Daoy (cell line): ENCODE results near the gene DUSP9. TPM values are rescaled to one million over a fixed set of nuclear protein-coding genes. Genes with fewer than 3 reads are reported as not detected.

Source experiments
- DNase-seq: peaks from one replicate; pipeline ENCODE4 v3.0.0-alpha.2; 2015; ENCODE audit warnings: low read depth
- total RNA-seq: library from RNA; depleted of rRNA; stranded (reverse); fragments of >200 nt; shearing (Covaris generic); gene quantifications from 2 replicates; pipeline ENCODE4 v1.2.3, GENCODE V29; 2014

DUSP9 gene
- total RNA-seq, 1 experiment from 2014 or later = 10.2 TPM

GRCh38 chrX:153647461-153648357 is 706 bp downstream of the DUSP9 start:
- no peak for DNase-seq

DNA sequence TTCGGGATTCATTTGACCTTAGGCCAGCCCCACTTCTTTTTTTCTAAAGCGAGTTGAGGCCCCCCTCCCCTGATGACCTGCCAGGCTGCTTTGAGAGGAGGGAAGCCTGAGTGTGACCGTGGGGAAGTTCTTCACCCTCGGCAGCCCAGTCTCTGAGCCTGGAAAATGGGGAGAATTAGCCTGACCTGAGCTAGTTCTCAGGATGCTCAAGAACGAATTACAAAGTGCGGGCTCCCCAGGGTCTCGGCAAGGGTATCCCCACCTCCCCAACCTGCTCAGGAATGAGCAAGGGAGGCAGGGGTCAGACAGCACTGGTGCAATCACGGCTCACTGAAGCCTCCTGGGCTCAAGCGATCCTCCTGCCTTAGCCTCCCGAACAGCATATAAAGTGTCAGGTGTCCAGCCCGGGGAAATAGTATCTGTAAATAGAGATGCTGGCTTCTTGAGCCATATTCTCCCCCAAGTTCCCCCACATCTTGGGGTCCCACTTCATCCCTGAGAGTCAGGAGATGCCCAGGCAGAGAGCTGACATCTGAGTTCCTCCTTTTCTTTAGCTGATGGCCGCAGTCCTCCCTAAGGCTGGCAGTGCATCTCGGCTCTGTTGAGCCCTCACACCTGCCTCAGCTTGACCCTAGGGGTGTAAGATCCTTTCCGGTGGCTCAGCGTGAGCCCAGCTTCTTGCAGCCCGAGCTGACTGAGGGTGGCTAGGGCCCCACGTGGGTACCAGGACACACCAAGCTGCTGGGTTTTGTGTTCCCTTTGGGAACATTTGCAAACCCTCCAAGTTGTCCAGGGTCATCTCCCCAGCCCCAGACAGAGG is 1.6 kb downstream of the DUSP9 start:
- DNase-seq = no peak

- DNase-seq = peak; percentile 52
Observed at GRCh38 chrX:153649178-153649914, 2.3 kb downstream of the DUSP9 start.

DNA sequence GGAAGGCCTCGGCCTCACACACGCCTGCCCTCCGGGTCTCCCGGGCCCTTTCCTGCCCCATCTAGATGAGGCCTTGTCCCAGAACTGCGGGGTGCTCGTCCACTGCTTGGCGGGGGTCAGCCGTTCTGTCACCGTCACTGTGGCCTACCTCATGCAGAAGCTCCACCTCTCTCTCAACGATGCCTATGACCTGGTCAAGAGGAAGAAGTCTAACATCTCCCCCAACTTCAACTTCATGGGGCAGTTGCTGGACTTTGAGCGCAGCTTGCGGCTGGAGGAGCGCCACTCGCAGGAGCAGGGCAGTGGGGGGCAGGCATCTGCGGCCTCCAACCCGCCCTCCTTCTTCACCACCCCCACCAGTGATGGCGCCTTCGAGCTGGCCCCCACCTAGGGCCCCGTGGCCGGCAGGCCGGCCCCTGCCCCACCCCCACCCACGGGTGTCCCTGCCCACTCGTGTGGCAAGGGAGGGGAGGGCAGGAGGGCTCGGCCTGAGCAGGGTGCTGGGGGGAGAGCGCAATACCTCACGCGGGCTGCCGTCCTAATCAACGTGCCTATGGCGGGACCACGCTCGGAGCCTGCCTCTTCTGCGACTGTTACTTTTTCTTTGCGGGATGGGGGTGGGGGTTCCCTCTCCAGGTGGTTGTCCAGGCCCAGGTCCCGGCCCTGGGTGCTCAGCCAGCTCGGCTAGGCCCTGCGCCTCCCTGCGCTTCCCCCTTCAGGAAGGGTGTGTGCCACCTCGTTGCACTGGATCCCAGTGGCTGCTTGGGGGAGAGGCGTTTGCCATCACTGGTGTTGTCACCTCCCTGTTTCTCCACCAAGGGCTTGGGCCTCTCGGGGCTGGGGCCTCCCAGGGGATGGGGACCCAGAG is 3.1 kb downstream of the DUSP9 start:
- no peak for DNase-seq

- DNase-seq = no peak
Observed at GRCh38 chrX:153650959-153651358, 4.0 kb downstream of the DUSP9 start.

GRCh38 chrX:153651540-153652079 is 4.6 kb downstream of the DUSP9 start:
- no peak for DNase-seq

- no peak for DNase-seq
Observed at GRCh38 chrX:153653556-153653955, 6.6 kb downstream of the DUSP9 start.

DNA sequence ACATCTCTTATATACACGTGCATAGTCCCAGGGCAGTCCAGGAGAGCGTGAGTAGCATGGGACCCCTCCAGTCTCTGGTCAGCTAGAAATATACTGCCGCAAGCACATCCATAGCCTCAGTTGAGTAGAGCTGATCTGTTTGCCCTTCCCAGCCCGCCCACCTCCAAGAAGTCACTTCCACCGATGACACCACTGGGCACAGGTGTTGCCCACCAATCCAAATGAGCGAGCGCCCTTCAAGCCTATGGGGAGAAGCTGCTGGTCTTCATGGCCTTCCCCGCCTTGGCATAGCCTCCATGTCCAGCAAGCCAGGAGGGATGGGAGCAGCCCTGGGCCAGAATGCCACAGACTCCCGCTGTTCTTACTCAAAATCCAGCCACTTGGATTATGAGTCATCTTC is 10.2 kb downstream of the DUSP9 start:
- DNase-seq = no peak

- no peak for DNase-seq
Observed at GRCh38 chrX:153659268-153659667, 12.3 kb downstream of the DUSP9 start.

DNA sequence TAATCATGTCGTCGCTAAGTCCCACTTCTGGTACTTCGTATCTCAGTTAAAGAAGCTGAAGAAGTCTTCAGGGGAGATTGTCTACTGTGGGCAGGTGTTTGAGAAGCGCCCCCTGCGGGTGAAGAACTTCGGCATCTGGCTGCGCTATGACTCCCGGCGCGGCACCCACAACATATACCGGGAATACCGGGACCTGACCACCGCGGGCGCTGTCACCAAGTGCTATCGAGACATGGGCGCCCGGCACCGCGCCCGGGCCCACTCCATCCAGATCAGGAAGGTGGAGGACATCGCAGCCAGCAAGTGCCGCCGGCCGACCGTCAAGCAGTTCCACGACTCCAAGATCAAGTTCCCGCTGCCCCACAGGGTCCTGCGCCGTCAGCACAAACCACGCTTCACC is 15.3 kb downstream of the DUSP9 start:
- no peak for DNase-seq

DNA sequence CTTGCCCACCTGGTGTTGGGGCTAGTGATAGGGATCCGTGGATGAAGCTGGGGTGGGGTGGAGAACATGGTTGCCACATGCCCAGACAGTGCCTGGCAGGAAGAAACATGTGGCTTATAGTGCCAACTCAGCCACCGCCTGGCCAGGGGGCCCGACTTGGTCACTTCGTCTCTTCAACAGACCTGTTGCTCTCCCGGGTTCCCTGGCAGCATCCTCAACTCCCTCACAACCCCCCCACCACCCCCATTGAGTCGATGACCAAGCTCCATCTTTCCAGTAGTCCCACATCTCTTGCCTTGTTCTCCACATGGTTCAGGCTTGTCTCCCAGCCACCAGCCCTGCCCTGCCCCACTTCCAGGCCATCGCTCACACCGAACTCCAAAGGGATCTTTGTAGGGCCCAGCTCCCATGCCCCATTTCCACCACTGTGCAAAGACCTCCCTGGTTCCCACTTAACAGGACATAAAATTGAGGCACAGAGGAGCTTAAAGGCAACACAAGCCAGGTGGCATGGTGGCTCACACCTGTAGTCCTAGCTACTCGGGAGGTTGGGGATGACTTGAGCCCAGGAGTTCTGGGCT is 18.8 kb downstream of the DUSP9 start:
- DNase-seq = no peak

GRCh38 chrX:153667281-153667955 is 20.4 kb downstream of the DUSP9 start:
- no peak for DNase-seq

GRCh38 chrX:153667956-153668396 is 21.0 kb downstream of the DUSP9 start:
- DNase-seq = peak; percentile 76

DNA sequence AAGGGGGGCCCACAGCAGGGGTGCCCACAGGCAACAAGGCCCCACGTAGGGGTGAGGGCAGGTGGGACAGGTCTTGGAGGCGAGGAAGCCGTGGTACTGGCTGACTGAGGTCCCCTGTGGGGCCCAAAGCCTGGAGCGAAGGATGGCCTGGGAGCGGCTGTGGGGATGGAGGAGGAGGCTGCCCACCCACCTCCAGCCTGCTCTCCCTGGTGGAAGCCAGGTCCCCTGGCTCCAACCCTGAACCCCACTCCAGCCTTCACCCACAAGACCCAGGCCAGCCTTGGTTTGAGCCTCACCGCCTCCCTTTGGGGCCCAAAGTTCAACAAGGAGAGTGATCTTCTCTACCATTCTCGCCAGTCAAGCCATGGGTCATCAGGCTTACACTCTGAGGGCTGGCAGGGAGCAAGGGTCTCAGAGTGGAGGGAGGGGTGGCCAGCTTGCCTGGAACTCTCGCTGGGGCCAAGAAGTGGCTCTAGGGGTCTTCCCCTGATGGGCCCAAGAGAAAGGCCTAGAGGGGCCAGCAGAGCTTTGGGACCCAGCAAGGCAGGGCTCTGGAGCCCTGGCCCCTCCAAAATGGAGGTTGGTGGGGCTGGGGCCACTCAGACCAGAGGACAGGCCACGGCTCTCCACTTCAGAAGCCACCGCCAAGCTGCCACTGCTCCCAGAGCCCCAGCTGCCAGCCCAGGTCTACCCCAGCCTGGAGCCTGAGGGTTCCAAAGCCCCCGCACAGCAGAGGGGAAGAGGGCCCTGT is 21.6 kb downstream of the DUSP9 start:
- no peak for DNase-seq

GRCh38 chrX:153669174-153669890 is 22.3 kb downstream of the DUSP9 start:
- DNase-seq = peak; percentile 27

DNA sequence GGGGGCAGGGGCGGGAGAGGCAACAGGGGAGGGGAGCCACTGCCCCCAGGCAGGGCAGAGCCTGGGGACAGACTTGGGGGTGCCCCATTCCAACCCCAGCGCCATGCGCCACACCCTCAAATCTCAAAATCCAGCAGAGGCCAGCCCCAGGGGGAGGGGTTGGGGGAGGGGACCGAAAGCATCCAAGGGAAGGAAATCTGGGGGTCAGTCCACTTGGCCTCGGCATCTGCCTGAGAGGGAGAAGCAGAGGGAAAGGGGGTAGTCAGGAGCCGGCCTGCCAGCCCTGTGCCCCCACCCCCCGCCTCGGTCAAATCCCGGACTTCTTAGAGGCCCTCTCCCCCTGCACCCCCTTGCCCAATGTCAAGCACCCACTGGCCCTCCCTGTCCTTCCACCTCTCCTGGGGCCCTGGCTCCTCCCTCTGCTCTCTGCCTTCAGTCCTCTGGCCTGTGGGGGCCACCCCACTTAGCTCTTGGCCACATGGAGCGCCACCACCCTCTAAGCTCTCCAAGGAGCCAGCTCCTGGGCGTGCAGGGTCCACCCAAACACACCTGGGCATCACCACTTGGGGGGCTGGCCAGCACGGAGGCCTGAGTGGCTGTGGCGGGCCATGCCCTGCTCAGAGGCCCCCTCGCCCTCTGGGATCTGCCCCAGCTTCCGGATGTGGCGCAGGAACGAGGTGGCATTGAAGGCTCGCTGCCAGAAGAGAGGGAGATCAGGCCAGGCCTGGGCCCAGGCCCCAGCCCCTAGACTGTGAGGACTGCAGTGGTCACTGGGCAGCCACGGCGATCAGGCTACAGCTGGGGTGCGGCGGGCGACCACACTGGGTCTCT is 23.1 kb downstream of the DUSP9 start:
- no peak for DNase-seq
